Psoas muscle (tissue), 8 donors: Measurements from ENCODE around the gene KCNC4. TPM values are rescaled to one million over a fixed set of nuclear protein-coding genes. Genes with fewer than 3 reads are reported as not detected.

Source experiments
- ATAC-seq, 4 donors: fragments of 200-7000 bp; cut with Tn5 transposase; one replicate each; pipeline ENCODE4 v1.9.1; 2020; ENCODE audit warnings: moderate library complexity in 3 of 4, mild to moderate bottlenecking in 2 of 4
- DNase-seq, 2 donors: peaks; one replicate each; pipeline ENCODE4 v3.0.0-alpha.2; 2020
- H3K27ac ChIP-seq: fragments of 200-600 bp; one replicate; pipeline ENCODE4 v1.8.0; 2022
- H3K27me3 ChIP-seq, 3 donors: fragments of 200-600 bp in 1 of 3; one replicate each; pipeline versions ENCODE4 v1.6.1 to v1.8.0; 2013 to 2022; ENCODE audit warnings: low read length in 2 of 3, mild to moderate bottlenecking in 2 of 3, moderate library complexity in 1 of 3; ENCODE audit not compliant: insufficient read depth in 3 of 3
- H3K36me3 ChIP-seq, 2 donors: fragments of 200-600 bp in 1 of 2; one replicate each; pipeline versions ENCODE4 v1.6.1 to v1.8.0; 2013 to 2022; ENCODE audit warnings: low read depth in 1 of 2, mild to moderate bottlenecking in 1 of 2, moderate library complexity in 1 of 2; ENCODE audit not compliant: insufficient read depth in 1 of 2
- H3K4me1 ChIP-seq: fragments of 200-600 bp; one replicate; pipeline ENCODE4 v1.8.0; 2022
- H3K4me3 ChIP-seq: fragments of 200-600 bp; one replicate; pipeline ENCODE4 v1.8.0; 2022; ENCODE audit warnings: mild to moderate bottlenecking
- H3K9me3 ChIP-seq: fragments of 200-600 bp; one replicate; pipeline ENCODE4 v1.8.0; 2022
- WGBS, 3 donors: extraction: QIAGEN DNeasy Blood & Tissue Kit; methylation state at CpG; one replicate each; pipeline versions ENCODE4 v1.1.6 to v1.1.7; 2013; 5-methylcytosine and 5-hydroxymethylcytosine counted together
- intact Hi-C, 2 donors: fragments of 100-400 bp; cut with DNase I; formaldehyde crosslinking; loops; one replicate each; pipeline versions ENCODE4 v1.11.0 to v1.14.2; 2022
- polyA plus RNA-seq, 3 donors: library from polyadenylated mRNA; stranded (reverse); fragments of 200-250 nt; gene quantifications; one replicate each; pipeline ENCODE4 v1.2.3, GENCODE V29; 2013
- total RNA-seq, 4 donors: library from RNA; stranded (reverse); fragmentation: NEBNext Ultra II Directional in 2 of 4; extraction: Animal tissue kit (Norgen Biotek cat#: 25700) in 2 of 4; gene quantifications; one replicate each; pipeline versions ENCODE4 v1.2.1 to v1.2.4, GENCODE V29; 2021 to 2023
- TF ChIP-seq, protein P1 (sequence below): fragments of 200-600 bp; IDR thresholded peaks from one replicate; pipeline ENCODE4 v1.8.0; 2022; ENCODE audit warnings: antibody characterized with exemption
- donor health status: healthy with polysubstance abuse.
- donor health status: DM: no; HTN: no; CAD: no; lungs with moderate emphysema.
- donor health status: Bipolar disorder and iron deficiency.
- donor health status: healthy.
- donor health status: DM: yes; HTN: yes; CAD: no.
- donor health status: DM: no; HTN: no; CAD: no.
- donor health status: DM: no; HTN: no; CAD: no.
- donor health status: DM: yes; HTN: yes; CAD: no.

The KCNC4 gene
- total and polyA plus RNA-seq, 7 donors, result 2.4 to 14.5 (median 5.9) TPM

DNA sequence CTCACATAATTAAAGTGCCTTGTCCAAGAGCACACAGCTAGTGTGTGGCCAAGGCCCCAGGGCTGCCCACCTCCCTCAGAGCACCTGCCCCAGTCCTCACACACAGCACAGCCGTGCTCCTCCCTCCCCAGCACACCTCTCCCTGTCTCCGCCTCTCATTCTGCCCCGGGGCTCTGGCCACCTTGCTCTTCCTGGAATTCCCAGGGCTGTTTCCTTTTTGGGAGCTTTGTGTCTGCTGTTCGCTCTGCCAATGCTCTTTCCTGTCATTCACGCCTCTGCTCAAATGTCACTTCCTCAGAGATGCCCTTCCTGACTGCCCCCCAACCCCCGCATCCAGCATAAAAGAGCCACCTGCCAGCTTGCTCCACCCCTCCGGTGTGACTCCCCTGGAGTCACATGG is 46.5 kb upstream of the KCNC4 start:
- no peaks in the 10 kb centered on the region for H3K9me3 ChIP-seq
- H3K4me3 ChIP-seq, result no peak overlapping the region
- ATAC-seq (no peak), DNase-seq (no peak)
- intact Hi-C loops, result no loop called here
- H3K36me3 ChIP-seq, result no peaks in the 10 kb centered on the region
- peaks cover 0 to 3% (median 0%) of the 10 kb centered on the region in 3 donors for H3K27me3 ChIP-seq
- WGBS, 3 donors, result 42 to 56% (median 50%) methylated on average over 7 of the region's 7 CpGs
- TF ChIP-seq, protein P1, sequence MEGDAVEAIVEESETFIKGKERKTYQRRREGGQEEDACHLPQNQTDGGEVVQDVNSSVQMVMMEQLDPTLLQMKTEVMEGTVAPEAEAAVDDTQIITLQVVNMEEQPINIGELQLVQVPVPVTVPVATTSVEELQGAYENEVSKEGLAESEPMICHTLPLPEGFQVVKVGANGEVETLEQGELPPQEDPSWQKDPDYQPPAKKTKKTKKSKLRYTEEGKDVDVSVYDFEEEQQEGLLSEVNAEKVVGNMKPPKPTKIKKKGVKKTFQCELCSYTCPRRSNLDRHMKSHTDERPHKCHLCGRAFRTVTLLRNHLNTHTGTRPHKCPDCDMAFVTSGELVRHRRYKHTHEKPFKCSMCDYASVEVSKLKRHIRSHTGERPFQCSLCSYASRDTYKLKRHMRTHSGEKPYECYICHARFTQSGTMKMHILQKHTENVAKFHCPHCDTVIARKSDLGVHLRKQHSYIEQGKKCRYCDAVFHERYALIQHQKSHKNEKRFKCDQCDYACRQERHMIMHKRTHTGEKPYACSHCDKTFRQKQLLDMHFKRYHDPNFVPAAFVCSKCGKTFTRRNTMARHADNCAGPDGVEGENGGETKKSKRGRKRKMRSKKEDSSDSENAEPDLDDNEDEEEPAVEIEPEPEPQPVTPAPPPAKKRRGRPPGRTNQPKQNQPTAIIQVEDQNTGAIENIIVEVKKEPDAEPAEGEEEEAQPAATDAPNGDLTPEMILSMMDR, result no peak
- no peaks in the 10 kb centered on the region for H3K4me1 ChIP-seq
- H3K27ac ChIP-seq, result no peak overlapping the region

GRCh38 chr1:110164725-110165350 is 45.3 kb upstream of the KCNC4 start:
- DNase-seq (no peak), ATAC-seq (no peak)
- TF ChIP-seq, protein P1, result no peak
- 60 to 69% (median 64%) methylated on average over 10 of the region's 10 CpGs for WGBS, 3 donors
- no peaks in the 10 kb centered on the region for H3K36me3 ChIP-seq
- no peak overlapping the region for H3K27ac ChIP-seq
- H3K4me3 ChIP-seq, result no peak overlapping the region
- intact Hi-C loops, result no loop called here
- no peaks in the 10 kb centered on the region for H3K4me1 ChIP-seq
- no peaks in the 10 kb centered on the region for H3K9me3 ChIP-seq
- peaks cover 0 to 3% (median 0%) of the 10 kb centered on the region in 3 donors for H3K27me3 ChIP-seq

- no peaks in the 10 kb centered on the region for H3K9me3 ChIP-seq
- TF ChIP-seq, protein P1, result no peak
- no peaks in the 10 kb centered on the region for H3K36me3 ChIP-seq
- 67 to 77% (median 70%) methylated on average over 6 of the region's 6 CpGs for WGBS, 3 donors
- intact Hi-C loops, result no loop called here
- H3K4me1 ChIP-seq, result no peaks in the 10 kb centered on the region
- ATAC-seq (no peak), DNase-seq (no peak)
- no peak overlapping the region for H3K27ac ChIP-seq
- no peak overlapping the region for H3K4me3 ChIP-seq
- H3K27me3 ChIP-seq, result peaks cover 0 to 3% (median 0%) of the 10 kb centered on the region in 3 donors
Observed at GRCh38 chr1:110165761-110166231, 44.3 kb upstream of the KCNC4 start.

DNA sequence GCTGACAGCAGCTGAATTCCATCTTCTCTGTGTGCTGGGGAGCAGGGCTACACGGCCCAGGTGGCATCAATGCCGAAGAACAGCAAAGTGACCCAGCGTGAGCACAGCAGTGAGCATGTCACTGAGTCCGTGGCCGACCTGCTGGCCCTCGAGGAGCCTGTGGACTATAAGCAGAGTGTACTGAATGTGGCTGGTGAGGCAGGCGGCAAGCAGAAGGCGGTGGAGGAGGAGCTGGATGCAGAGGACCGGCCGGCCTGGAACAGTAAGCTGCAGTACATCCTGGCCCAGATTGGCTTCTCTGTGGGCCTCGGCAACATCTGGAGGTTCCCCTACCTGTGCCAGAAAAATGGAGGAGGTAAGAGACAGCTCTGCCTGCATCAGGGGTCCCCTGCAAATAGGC is 43.3 kb upstream of the KCNC4 start:
- H3K27me3 ChIP-seq, result peaks cover 0 to 6% (median 0%) of the 10 kb centered on the region in 3 donors
- no peaks in the 10 kb centered on the region for H3K36me3 ChIP-seq
- ATAC-seq, result no peak
- H3K9me3 ChIP-seq, result no peaks in the 10 kb centered on the region
- H3K27ac ChIP-seq, result no peak overlapping the region
- H3K4me1 ChIP-seq, result no peaks in the 10 kb centered on the region
- 84 to 88% (median 85%) methylated on average over 11 of the region's 11 CpGs for WGBS, 3 donors
- no peak for DNase-seq
- H3K4me3 ChIP-seq, result no peak overlapping the region
- TF ChIP-seq, protein P1, result no peak
- intact Hi-C loops, result no loop called here
